Activated CD4-positive, alpha-beta T cell treated with anti-CD3 and anti-CD28 coated beads for 24 hours (primary cell): ENCODE data around the gene ABHD12.

Experiments used
- DNase-seq, 2 donors: peaks; one replicate each; pipeline ENCODE4 v3.0.0-alpha.2; 2020; ENCODE audit warnings: low read depth in 2 of 2

The ABHD12 gene

GRCh38 chr20:25257756-25258475 lies 132.7 kb downstream of the ABHD12 start:
- no peak for DNase-seq

GRCh38 chr20:25257130-25257529 lies 133.5 kb downstream of the ABHD12 start:
- DNase-seq: no peak

- DNase-seq: no peak
These were observed 134.3 kb downstream of the ABHD12 start for GRCh38 chr20:25256226-25256859.

- no peak for DNase-seq
These were observed 135.5 kb downstream of the ABHD12 start for GRCh38 chr20:25254986-25255680.

- DNase-seq: no peak
These were observed 136.1 kb downstream of the ABHD12 start for GRCh38 chr20:25254571-25254970.

GRCh38 chr20:25253606-25254275 lies 136.9 kb downstream of the ABHD12 start:
- DNase-seq: no peak

GRCh38 chr20:25252686-25253421 lies 137.8 kb downstream of the ABHD12 start:
- DNase-seq: no peak

- no peak for DNase-seq
These were observed 138.4 kb downstream of the ABHD12 start for GRCh38 chr20:25252230-25252651.

- DNase-seq: no peak
These were observed 139.1 kb downstream of the ABHD12 start for GRCh38 chr20:25251558-25251957.

GRCh38 chr20:25251019-25251418 lies 139.6 kb downstream of the ABHD12 start:
- no peak for DNase-seq

- DNase-seq: no peak
These were observed 140.1 kb downstream of the ABHD12 start for GRCh38 chr20:25250508-25250907.
